Brain pericyte (primary cell): Measurements from ENCODE around the gene MICAL3.

Source experiments
- DNase-seq: peaks from one replicate; pipeline ENCODE4 v3.0.0-alpha.2; 2012; ENCODE audit warnings: low read depth, low spot score

The MICAL3 gene

DNA sequence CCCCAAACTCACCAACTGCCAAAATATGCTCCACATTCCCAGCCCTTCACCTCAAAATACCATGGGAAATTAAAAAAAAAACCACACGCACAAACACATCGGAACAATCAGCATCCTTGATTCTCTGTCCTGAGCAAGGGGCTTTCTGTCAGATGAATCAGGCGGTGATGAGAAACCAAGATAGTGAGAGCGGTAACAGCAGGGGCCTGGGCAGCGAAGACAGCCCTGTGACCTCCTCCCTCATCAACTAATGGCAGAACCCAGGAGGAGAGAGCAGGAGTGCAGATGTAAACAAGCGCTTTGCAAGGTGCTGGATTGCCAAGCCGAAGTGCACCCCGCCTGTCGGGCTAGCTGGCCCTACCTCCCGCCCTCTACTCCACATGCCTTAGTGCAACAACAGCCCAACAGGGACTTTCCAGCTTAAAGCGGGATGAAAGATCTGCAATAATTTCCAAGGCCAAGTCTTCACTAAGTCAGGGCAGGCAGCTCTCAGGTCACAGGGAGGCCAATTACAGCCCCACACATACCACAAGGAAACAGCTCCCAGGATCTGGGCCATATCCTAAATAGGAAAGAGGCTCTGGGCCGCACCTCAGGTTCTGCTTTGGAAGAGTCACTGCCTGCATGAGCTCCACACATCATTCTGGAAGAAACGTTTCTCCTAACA is 177.9 kb downstream of the MICAL3 start:
- no peak for DNase-seq

- no peak for DNase-seq
Observed at GRCh38 chr22:17845790-17846189, 178.6 kb downstream of the MICAL3 start.

DNA sequence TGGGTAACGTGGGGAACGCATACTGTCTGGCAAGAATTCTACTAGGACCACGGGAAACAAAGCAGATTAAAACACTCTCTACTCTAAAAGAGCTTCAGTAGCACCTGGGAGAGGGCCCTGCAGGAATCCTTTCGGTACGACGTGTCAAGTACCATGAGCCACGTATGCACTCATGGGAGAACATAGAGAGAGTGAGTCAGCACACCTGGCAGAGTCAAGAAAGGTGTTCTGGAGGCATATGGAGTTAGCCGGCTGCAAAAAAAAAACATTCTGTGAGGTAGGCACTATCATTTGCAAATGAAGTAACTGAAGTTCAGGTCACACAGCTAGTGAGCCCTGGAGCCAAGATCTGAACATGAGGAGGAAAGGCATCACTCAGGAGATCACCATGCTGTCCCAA is 179.0 kb downstream of the MICAL3 start:
- DNase-seq: no peak

DNA sequence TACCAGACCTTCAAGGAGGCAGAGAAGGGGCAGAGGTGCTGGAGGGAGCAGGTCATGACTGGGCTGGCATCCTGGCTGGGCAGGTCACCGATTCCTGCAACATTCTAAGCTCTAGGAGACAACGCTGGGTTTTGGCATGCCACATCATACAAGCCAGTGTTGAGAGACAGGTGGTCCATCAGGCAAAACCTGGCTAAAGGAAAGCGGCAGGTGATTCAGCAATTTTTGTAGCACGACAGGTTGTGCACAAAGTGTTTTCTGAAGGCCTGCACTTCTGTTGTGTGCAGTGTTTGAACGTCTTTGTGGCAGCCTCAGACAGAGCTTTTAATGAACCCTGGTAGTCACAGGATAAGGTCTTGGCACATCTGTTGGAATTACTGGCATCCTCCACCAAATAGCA is 180.2 kb downstream of the MICAL3 start:
- no peak for DNase-seq

DNA sequence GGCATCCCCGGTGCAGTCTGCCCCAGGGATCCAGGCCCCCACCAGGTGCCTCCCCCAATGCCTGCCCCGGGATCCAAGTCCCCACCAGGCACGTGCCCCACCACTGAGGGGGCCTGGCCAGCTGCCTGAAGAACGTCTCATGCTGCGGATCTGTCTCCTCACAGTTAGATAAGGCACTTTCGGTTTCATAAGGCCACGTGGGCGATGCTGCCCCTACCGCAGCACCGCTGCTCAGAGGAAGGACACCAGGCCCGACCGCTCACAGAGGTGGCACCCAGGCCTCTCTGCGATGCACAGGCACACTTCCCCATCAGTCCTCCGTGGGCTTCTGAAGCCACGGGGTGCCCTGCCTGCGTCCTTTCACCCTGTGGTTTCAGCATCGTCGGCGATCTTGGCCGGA is 182.0 kb downstream of the MICAL3 start:
- DNase-seq: no peak

DNA sequence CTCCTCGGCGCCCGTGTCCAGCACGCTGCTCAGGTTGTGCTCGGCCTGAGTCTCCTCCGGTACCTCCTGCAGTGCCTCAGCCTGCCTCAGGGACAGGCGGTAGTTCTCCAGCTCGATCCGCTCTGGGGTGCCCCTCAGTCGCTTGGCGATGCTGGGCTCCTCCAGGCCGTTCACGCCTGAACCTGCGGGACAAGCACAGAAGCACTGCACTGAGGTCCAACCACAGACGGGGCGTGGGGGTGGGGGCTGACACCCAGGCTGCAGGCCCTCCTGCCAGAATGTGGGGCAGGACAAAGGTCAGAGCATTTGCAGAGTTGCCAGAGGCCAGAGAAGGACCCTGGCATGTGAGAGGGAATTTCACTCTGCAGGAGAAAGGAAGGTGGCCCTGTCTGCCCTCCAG is 182.5 kb downstream of the MICAL3 start:
- DNase-seq: no peak

GRCh38 chr22:17838180-17838865 is 186.0 kb downstream of the MICAL3 start:
- DNase-seq: no peak

DNA sequence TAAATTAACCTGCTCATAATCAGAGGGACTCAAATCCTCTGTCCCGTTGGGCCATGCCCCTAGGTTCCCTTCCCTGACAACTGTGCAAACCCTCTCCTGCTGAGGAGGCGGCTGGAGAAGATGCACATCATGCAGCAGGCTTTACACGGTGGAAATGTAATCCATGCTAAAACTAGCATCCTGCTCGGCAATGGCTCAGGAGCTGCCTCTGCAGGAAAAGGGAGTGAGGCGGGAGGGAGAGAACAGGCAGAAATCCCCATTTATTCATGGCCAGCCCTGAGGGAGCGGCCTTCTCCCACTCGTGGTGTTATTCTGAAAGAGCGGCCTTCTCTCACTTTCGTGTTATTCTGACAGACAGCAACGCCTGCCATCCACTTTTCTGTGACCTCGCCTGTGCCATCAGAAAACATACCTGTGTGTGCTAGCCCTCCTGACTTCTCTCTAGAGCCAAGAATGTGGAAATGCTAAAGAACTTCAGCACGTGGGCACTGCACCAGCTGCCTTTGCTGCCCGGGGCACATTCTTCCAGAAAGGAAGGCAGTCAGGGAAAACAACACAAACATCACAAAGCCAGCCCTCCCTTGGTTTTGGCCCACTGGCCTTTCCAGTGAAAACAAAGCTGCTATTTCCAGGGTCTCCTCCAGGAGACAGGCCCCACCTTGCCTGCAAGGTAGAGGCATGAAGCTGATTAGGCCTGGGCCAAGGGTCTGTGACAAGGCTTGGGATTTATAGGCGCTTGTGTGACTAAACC is 187.2 kb downstream of the MICAL3 start:
- DNase-seq: no peak

DNA sequence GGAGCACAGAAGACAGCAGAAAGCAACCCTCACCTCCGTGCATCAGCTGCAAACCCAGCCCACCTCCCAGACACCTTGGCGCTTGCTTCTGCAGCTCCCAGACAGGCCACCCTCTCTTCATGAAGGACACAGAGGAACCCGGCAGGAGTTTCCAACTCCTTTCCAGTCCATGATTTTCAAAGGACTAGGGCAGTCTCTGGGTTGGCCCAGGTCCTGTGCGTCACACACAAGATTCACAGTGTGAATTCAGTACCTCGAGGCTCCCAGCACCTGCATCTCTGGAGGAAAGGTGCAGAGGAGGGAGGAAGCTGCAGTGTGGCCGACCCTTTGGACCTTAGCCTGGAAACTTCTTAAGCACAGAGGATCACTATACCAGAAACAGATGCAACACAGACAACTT is 189.1 kb downstream of the MICAL3 start:
- no peak for DNase-seq

DNA sequence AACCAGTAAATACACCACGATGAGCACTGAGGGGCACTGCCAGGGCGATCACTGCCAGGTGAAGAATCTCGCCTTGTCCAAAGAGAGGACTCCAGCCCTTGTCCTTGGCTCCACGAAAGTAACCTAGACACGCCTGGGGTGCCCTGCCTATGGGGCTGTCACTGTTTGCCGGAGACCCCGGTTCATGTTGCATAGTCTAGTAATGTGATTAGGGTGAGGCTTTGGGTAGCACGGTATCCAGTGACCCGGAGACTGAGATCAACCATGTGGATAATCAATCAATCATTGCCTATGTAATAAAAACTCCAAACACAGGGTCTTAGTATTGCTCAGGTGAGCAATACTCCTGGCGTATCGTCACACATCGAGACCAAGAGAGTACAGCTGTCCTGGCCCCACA is 190.9 kb downstream of the MICAL3 start:
- DNase-seq: no peak

DNA sequence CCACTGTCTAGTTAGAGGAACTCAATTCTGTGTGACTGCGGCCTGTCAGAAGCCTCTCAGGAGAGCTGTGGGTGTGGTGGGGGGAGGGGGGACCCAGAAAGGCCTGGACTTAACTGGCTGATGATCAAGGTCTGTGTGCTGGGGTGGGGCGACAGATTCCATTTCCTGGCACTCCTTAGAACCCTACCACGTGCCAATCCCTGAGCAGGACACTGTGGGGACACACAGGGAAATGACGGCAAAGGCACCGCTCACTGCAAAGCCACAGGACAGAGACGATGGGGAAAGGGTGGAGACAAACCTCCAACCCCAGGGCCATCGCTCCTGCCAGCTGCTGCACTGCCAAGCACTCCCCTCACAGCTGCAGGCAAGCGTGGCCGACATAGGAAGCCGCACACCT is 191.7 kb downstream of the MICAL3 start:
- DNase-seq: no peak

DNA sequence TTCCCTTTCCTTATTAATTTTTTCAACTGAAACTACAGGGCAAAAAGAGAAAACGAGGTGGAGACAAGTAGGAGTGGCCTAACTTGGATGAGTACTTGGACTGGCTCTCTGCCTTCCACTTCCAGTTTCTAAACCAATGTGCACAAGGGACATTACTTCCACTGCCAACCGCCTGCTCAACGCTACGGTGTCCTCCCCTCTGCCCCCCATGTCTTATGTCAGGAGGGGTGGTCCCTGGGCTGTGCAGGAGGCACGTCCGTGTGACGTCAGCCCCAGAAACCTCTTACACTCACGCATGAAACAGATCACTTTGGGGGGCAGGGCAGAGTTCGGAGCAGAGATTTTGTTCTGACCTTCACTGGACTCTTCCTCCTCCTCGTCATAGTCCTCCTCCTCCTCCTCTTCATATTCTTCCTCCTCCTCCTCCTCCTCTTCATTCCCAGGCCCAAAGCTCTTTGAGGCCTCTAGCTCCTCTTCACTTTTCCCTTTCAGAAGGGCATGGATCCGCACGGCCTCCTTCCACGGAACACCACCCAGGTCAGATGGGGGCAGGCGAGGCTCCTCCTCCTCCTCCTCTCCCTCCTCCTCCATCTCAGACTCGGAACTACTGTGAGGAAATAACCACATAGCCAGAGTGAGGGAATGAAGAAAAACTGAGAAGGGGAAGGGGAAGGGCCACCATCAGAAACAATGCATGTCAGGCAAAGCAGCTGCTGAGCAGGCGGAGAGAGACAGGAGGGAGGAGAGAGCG is 192.7 kb downstream of the MICAL3 start:
- DNase-seq: no peak

DNA sequence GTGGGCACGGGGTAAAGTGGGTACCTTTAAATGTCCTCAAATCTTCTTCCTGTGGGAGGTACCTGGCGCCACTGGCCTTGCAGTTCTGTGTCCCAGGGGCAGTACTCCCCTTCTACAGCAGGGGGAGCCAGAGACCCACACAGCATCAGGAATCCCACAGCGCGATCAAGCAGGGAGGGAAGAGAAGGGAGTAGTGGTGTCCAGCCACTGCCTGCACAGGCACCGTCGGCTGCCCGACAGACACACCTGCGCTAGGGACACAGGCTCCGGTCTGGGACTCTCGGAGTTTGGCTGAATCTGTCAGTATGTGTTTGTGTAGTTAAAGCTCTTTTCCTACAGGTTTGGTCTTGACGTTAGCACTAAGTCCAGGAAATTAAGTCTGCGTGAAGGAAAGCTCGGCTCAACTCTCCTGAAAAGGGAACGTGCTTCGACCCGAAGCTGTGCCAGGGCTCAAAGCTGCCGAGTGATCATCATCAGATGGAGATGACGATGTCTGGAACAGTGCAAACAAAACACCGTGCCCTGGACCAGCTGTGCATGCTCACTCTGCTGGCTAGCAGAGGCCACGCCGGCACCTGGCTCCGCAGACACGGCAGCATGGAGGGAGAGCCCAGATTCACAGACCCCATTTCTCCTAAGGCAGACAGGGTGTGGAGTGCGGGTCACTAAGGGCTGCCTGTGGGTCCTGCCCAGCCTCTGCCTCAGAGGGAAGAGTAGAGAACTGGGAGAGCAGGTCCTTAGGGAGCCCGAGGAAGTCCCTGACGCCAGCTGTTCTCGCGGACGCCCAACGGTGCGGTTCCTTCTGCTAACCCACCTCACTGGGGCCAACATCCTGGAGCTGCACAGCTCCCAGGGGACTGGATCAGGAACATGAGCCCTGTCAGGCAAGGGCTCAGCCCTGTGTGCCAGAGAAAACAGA is 194.1 kb downstream of the MICAL3 start:
- peak; percentile 58 for DNase-seq

DNA sequence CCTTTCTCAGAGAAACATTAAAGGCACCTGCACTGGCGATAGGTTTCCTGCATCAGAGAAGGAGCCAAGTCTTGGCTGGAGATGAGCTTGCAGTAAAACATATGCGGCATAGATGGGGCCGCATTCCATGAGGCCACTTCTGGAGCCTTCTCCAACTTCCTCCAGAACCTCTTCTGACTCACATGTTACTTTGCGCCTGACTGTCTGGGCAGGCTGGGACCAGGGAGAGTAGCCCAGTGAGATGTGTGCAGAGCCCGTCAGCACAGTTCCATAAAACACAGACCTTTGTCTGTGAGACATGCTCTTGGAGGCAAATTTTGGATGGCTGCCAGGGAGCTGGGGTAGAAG is 194.7 kb downstream of the MICAL3 start:
- DNase-seq: no peak

DNA sequence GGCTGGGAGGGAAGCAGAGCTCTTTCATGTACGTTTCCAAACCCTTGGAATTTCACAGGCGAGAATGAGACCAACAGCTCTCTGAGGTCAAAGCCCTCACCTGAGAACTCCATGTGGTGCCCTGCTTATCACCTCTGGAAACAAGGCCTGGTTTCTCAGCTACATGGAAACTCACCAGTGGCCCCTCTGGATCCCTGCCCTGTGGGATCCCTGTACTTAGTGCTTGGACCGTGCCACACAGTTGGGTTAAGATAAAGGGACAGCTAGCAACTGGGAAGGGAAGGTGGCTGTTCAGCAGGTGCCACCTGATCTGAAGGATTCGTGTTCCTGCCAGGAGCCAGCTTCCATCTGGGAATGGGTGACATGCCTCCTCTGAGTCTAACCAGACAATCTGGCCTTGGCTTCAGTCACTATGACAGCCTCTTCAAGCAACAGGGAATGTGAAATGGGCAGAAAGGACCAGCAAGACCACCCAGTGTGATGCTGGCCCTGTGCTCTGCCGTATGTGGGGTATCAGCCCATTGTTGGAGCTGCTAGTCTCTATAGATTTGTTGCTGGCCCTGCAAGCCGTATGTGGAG is 195.8 kb downstream of the MICAL3 start:
- DNase-seq: no peak

GRCh38 chr22:17827466-17827865 is 196.9 kb downstream of the MICAL3 start:
- no peak for DNase-seq

GRCh38 chr22:17825876-17826550 is 198.3 kb downstream of the MICAL3 start:
- no peak for DNase-seq

GRCh38 chr22:17824457-17824856 is 199.9 kb downstream of the MICAL3 start:
- DNase-seq: no peak

- DNase-seq: no peak
Observed at GRCh38 chr22:17823964-17824363, 200.4 kb downstream of the MICAL3 start.

DNA sequence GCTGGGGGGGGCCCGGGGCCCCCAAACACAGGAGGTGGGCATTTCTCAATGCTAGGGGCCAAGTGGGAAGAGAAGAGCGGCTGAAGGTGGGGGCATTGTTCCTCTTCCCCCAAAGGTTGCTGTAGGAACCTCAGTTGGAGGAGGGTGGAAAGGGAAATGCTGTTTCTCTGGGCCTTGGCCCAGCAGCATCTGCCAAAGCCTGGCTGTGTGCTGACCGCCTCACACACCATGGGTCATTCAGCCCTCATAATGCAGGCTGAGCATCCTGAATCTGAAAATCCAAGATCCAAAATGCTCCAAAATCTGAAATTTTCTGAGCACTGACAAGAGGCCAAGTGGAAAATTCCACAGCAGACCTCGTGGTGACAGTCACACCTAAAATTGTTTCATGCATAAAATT is 201.1 kb downstream of the MICAL3 start:
- DNase-seq: no peak
